Caco-2 (cell line): ENCODE measurements around the gene LRP1B. TPM values are rescaled to one million over a fixed set of nuclear protein-coding genes. Genes with fewer than 3 reads are reported as not detected.

Source experiments
- BruUV-seq: library from RNA; stranded (reverse); fragments of 400-500 nt; replicated peaks from 2 replicates; lab custom pipeline; 2021; lab: Mats Ljungman, UMichigan
- CTCF ChIA-PET: fragments of 300-600 bp; sonication (Branson Sonifier 250); formaldehyde crosslinking; loops from one replicate; lab custom pipeline; 2022; ENCODE audit warnings: antibody characterized with exemption; lab: Charles Lee
- POLR2A ChIA-PET: fragments of 300-600 bp; sonication (Branson Sonifier 250); formaldehyde crosslinking; loops from one replicate; lab custom pipeline; 2022; ENCODE audit warnings: antibody characterized with exemption; lab: Charles Lee
- DNase-seq, 2 experiments: peaks; one replicate each; pipeline versions ENCODE4 v3.0.0 to v3.0.0-alpha.2; 2020 to 2022
- H3K27me3 ChIP-seq: replicated peaks from 2 replicates; pipeline ENCODE4 v1.6.0; 2011; ENCODE audit warnings: low read length; ENCODE audit not compliant: control insufficient read depth, insufficient read depth
- H3K36me3 ChIP-seq: 2 replicates; pipeline ENCODE4 v1.5.1; 2011; ENCODE audit warnings: low read length; ENCODE audit not compliant: control insufficient read depth, insufficient read depth
- H3K4me1 ChIP-seq: fragments of 250-450 bp; sonication (Bioruptor Pico); 2 replicates; pipeline ENCODE4 v1.5.1; 2020; ENCODE audit warnings: mild to moderate bottlenecking
- H3K4me3 ChIP-seq: 2 replicates; pipeline ENCODE4 v1.5.1; 2011; ENCODE audit warnings: low read depth, mild to moderate bottlenecking, control low read depth, low read length
- H3K9me3 ChIP-seq: fragments of 250-450 bp; sonication (Bioruptor Pico); 2 replicates; pipeline ENCODE4 v1.5.1; 2020; ENCODE audit warnings: mild to moderate bottlenecking, moderate library complexity
- H3K27ac Mint-ChIP-seq: one replicate; pipeline ENCODE4 v1.8.0; 2022; ENCODE audit warnings: mixed read lengths; ENCODE audit not compliant: unreplicated experiment
- H3K27me3 Mint-ChIP-seq: one replicate; pipeline ENCODE4 v1.8.0; 2022; ENCODE audit warnings: mixed read lengths; ENCODE audit not compliant: insufficient read depth, unreplicated experiment
- H3K36me3 Mint-ChIP-seq: one replicate; pipeline ENCODE4 v1.8.0; 2022; ENCODE audit warnings: mild to moderate bottlenecking, mixed read lengths; ENCODE audit not compliant: insufficient read depth, unreplicated experiment
- H3K4me1 Mint-ChIP-seq: one replicate; pipeline ENCODE4 v1.8.0; 2022; ENCODE audit warnings: low read depth, mixed read lengths; ENCODE audit not compliant: unreplicated experiment
- H3K4me3 Mint-ChIP-seq: one replicate; pipeline ENCODE4 v1.8.0; 2022; ENCODE audit warnings: mild to moderate bottlenecking, moderate library complexity, mixed read lengths; ENCODE audit not compliant: unreplicated experiment
- H3K9me3 Mint-ChIP-seq: one replicate; pipeline ENCODE4 v1.8.0; 2022; ENCODE audit warnings: mixed read lengths; ENCODE audit not compliant: unreplicated experiment
- CTCF ChIP-seq, 2 experiments: fragments of 200-600 bp in 1 of 2; IDR thresholded peaks; 1 replicate in 1 of 2; 2 replicates in 1 of 2; pipeline versions ENCODE4 v1.5.1 to v1.8.0; 2011 to 2022; ENCODE audit warnings: antibody characterized with exemption in 1 of 2, control low read depth in 1 of 2, inconsistent platforms in 1 of 2, low read depth in 1 of 2, low read length in 1 of 2, mild to moderate bottlenecking in 1 of 2, moderate library complexity in 1 of 2; ENCODE audit not compliant: insufficient read depth in 1 of 2, severe bottlenecking in 1 of 2, unreplicated experiment in 1 of 2
- intact Hi-C: fragments of 100-400 bp; cut with micrococcal nuclease; formaldehyde crosslinking; loops from one replicate; pipeline ENCODE4 v1.10.0; 2022; ENCODE audit not compliant: unreplicated experiment
- total RNA-seq: library from RNA; stranded (reverse); gene quantifications from 2 replicates; pipeline ENCODE4 v1.2.3, GENCODE V29; 2022

LRP1B gene
- total RNA-seq, 1 experiment from 2014 or later = not detected

- Histone ChIP-seq H3K4me1 (no peaks in the 10 kb centered on the region), H3K4me3 (no peak overlapping the region), H3K9me3 (no peaks in the 10 kb centered on the region), H3K27me3 (no peaks in the 10 kb centered on the region), H3K36me3 (no peaks in the 10 kb centered on the region)
- no peak overlapping the region for H3K27ac Mint-ChIP-seq
- no peaks in the 10 kb centered on the region for H3K27me3 Mint-ChIP-seq
- no peaks in the 10 kb centered on the region for H3K4me1 Mint-ChIP-seq
- no TSS peak for BruUV-seq
- POLR2A ChIA-PET = no interaction called here
- no peaks in the 10 kb centered on the region for H3K9me3 Mint-ChIP-seq
- H3K36me3 Mint-ChIP-seq = no peaks in the 10 kb centered on the region
- intact Hi-C loops = no loop called here
- CTCF ChIA-PET = no interaction called here
- DNase-seq = no peak
- H3K4me3 Mint-ChIP-seq = no peak overlapping the region
- no peak for TF ChIP-seq CTCF (IDR thresholded peaks at IDR 0.05; ENCODE audit: insufficient read depth in 1 of 2, low read depth in 1 of 2, low read length in 1 of 2, severe bottlenecking in 1 of 2, unreplicated experiment in 1 of 2)
Measured at GRCh38 chr2:141929331-141930252, 201.2 kb downstream of the LRP1B start.

GRCh38 chr2:141928476-141928875 lies 202.3 kb downstream of the LRP1B start:
- CTCF ChIA-PET = no interaction called here
- H3K9me3 ChIP-seq = no peaks in the 10 kb centered on the region
- H3K9me3 Mint-ChIP-seq = no peaks in the 10 kb centered on the region
- H3K36me3 ChIP-seq = no peaks in the 10 kb centered on the region
- H3K27ac Mint-ChIP-seq = no peak overlapping the region
- BruUV-seq = no TSS peak
- no peak for DNase-seq
- H3K36me3 Mint-ChIP-seq = no peaks in the 10 kb centered on the region
- H3K4me3 ChIP-seq = no peak overlapping the region
- H3K4me3 Mint-ChIP-seq = no peak overlapping the region
- no peak for TF ChIP-seq CTCF (IDR thresholded peaks at IDR 0.05; ENCODE audit: insufficient read depth in 1 of 2, low read depth in 1 of 2, low read length in 1 of 2, severe bottlenecking in 1 of 2, unreplicated experiment in 1 of 2)
- no peaks in the 10 kb centered on the region for H3K4me1 ChIP-seq
- no peaks in the 10 kb centered on the region for H3K4me1 Mint-ChIP-seq
- intact Hi-C loops = no loop called here
- POLR2A ChIA-PET = no interaction called here
- no peaks in the 10 kb centered on the region for H3K27me3 Mint-ChIP-seq
- no peaks in the 10 kb centered on the region for H3K27me3 ChIP-seq

GRCh38 chr2:141927536-141927935 lies 203.3 kb downstream of the LRP1B start:
- CTCF ChIA-PET = no interaction called here
- DNase-seq = no peak
- Mint-ChIP-seq H3K4me1 (no peaks in the 10 kb centered on the region), H3K27ac (no peak overlapping the region), H3K9me3 (no peaks in the 10 kb centered on the region), H3K27me3 (no peaks in the 10 kb centered on the region), H3K36me3 (no peaks in the 10 kb centered on the region), H3K4me3 (no peak overlapping the region)
- TF ChIP-seq CTCF (IDR thresholded peaks at IDR 0.05; ENCODE audit: insufficient read depth in 1 of 2, low read depth in 1 of 2, low read length in 1 of 2, severe bottlenecking in 1 of 2, unreplicated experiment in 1 of 2) = no peak
- no peaks in the 10 kb centered on the region for H3K4me1 ChIP-seq
- POLR2A ChIA-PET = no interaction called here
- intact Hi-C loops = no loop called here
- no peaks in the 10 kb centered on the region for H3K36me3 ChIP-seq
- H3K4me3 ChIP-seq = no peak overlapping the region
- no TSS peak for BruUV-seq
- no peaks in the 10 kb centered on the region for H3K9me3 ChIP-seq
- no peaks in the 10 kb centered on the region for H3K27me3 ChIP-seq
